Epithelial cell of esophagus (primary cell): ENCODE results near the gene PDK4.
"Not testable (repeated sequence)": the region's sequence is repeated elsewhere in the genome, so short reads cannot be mapped to it uniquely, and the experiment has no call there.

ENCODE experiments used
- DNase-seq: peaks from one replicate; pipeline ENCODE4 v3.0.0; 2010; ENCODE audit warnings: low read depth
- H3K4me3 ChIP-seq: 2 replicates; pipeline ENCODE4 v1.5.1; 2011; ENCODE audit warnings: mild to moderate bottlenecking, low read length, control low read depth
- TF ChIP-seq, protein P1 (sequence below): IDR thresholded peaks from 2 replicates; pipeline ENCODE4 v1.5.1; 2011; ENCODE audit warnings: low read depth, mild to moderate bottlenecking, low read length, control low read depth, inconsistent platforms; ENCODE audit not compliant: insufficient read depth; ENCODE audit errors: missing control alignments

Gene PDK4

GRCh38 chr7:95605275-95605674, 9.0 kb upstream of the PDK4 start:
- DNase-seq, result no peak
- no peak overlapping the region for H3K4me3 ChIP-seq
- TF ChIP-seq, protein P1, sequence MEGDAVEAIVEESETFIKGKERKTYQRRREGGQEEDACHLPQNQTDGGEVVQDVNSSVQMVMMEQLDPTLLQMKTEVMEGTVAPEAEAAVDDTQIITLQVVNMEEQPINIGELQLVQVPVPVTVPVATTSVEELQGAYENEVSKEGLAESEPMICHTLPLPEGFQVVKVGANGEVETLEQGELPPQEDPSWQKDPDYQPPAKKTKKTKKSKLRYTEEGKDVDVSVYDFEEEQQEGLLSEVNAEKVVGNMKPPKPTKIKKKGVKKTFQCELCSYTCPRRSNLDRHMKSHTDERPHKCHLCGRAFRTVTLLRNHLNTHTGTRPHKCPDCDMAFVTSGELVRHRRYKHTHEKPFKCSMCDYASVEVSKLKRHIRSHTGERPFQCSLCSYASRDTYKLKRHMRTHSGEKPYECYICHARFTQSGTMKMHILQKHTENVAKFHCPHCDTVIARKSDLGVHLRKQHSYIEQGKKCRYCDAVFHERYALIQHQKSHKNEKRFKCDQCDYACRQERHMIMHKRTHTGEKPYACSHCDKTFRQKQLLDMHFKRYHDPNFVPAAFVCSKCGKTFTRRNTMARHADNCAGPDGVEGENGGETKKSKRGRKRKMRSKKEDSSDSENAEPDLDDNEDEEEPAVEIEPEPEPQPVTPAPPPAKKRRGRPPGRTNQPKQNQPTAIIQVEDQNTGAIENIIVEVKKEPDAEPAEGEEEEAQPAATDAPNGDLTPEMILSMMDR, result no peak

DNA sequence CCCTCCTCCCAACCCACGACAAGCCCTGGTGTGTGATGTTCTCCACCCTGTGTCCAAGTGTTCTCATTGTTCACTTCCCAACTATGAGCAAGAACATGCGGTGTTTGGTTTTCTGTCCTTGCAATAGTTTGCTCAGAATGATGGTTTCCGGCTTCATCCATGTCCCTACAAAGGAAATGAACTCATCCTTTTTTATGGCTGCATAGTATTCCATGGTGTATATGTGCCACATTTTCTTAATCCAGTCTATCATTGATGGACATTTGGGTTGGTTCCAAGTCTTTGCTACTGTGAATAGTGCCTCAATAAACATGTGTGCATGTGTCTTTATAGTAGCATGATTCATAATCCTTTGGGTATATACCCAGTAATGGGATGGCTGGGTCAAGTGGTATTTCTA, 8.5 kb upstream of the PDK4 start:
- not testable (repeated sequence) for H3K4me3 ChIP-seq, DNase-seq

DNA sequence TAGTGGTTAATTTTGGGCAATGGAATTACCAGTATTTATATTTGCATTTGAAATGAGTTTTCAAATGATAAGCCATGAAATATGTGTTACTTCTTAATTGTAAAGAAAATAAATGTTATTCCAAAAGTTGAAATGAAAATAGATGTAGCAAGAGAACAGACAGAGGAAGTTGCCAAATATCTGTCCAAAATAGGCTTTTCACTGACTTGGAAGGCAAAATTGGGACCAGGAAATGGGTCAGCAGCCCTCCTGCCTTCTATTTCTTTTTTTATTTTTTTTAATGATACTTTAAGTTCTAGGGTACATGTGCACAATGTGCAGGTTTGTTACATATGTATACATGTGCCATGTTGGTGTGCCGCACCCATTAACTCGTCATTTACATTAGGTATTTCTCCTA, 8.1 kb upstream of the PDK4 start:
- not testable (repeated sequence) for H3K4me3 ChIP-seq, DNase-seq

GRCh38 chr7:95602421-95602820, 6.1 kb upstream of the PDK4 start:
- no peak for DNase-seq
- TF ChIP-seq, protein P1, result no peak
- H3K4me3 ChIP-seq, result no peak overlapping the region

DNA sequence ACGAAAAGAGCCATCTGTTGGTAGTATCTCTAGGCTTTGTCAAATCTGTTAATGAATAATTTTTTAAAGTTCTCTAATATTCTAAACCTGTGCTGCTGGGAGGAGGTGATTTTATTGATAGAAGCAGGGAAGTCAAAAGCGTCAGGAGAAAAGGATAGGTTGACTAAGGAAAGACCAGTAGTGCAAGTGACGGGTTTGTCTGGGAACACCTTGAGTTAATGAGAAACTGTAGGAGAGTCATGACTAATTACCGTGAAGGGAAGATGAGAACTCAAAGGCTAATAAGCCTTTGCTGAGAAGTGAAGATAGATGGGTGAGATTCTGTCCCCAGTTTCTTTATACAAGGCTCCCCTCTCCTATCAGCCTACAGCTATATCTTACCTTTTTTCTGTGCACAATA, 5.0 kb upstream of the PDK4 start:
- H3K4me3 ChIP-seq, result no peak overlapping the region
- TF ChIP-seq, protein P1, result no peak
- no peak for DNase-seq

DNA sequence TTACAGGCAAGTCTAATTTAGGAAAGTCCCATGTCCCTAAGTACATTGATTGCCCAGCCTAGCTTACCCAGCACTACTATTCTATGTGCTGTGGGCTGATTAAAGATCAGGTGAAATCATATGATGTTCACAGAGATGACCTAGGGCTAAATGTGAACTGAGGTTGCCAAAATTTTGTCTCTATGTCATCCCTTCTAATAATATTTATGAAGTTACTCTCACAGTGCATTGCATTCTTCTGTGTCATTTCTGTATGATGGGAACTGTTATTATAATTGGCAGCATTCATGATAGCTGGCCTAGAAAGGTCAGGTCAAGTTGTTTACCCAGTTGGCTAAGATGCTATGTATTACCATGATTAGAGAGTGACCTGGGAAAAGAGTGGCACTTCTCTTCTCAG, 2.8 kb upstream of the PDK4 start:
- no peak for DNase-seq
- no peak overlapping the region for H3K4me3 ChIP-seq

GRCh38 chr7:95598511-95598910, 2.2 kb upstream of the PDK4 start:
- TF ChIP-seq, protein P1, result no peak
- no peak for DNase-seq
- no peak overlapping the region for H3K4me3 ChIP-seq

More for the DNA sequence above, 2.8 kb upstream of the PDK4 start:
- TF ChIP-seq, protein P1, result no peak

- no peak for DNase-seq
These were observed 544 bp downstream of the PDK4 start for GRCh38 chr7:95595746-95596197.

More at GRCh38 chr7:95595746-95596197, 544 bp downstream of the PDK4 start:
- TF ChIP-seq, protein P1, result no peak
- H3K4me3 ChIP-seq, result peak overlapping the region; percentile 50
